Memory B cell (primary cell): Measurements from ENCODE around the gene CNP.
"Not testable (repeated sequence)": the region's sequence is repeated elsewhere in the genome, so short reads cannot be mapped to it uniquely, and the experiment has no call there.

Experiments used
- ATAC-seq: fragments of 150-1000 bp; cut with Tn5 transposase; 2 replicates; pipeline ENCODE4 v1.10.0; 2021; ENCODE audit warnings: low read depth, mild to moderate bottlenecking, moderate library complexity
- DNase-seq, 2 donors: peaks; one replicate each; pipeline ENCODE4 v3.0.0; 2022; ENCODE audit warnings: low spot score in 2 of 2
- H3K27ac Mint-ChIP-seq: one replicate; pipeline ENCODE4 v1.8.0; 2022; ENCODE audit warnings: mild to moderate bottlenecking, moderate library complexity, mixed read lengths
- H3K27me3 Mint-ChIP-seq: one replicate; pipeline ENCODE4 v1.8.0; 2022; ENCODE audit warnings: mixed read lengths
- H3K36me3 Mint-ChIP-seq: one replicate; pipeline ENCODE4 v1.8.0; 2022; ENCODE audit warnings: mild to moderate bottlenecking, mixed read lengths
- H3K4me1 Mint-ChIP-seq: one replicate; pipeline ENCODE4 v1.8.0; 2022; ENCODE audit warnings: mixed read lengths
- H3K4me3 Mint-ChIP-seq: one replicate; pipeline ENCODE4 v1.8.0; 2022; ENCODE audit warnings: mild to moderate bottlenecking, moderate library complexity, mixed read lengths
- H3K9me3 Mint-ChIP-seq: one replicate; pipeline ENCODE4 v1.8.0; 2022; ENCODE audit warnings: mixed read lengths

Gene CNP

GRCh38 chr17:41966463-41967140 is at the start of gene CNP:
Gene CNP (plus strand): TSS chr17:41966795. CDS start chr17:41966885, 90 bp downstream.
- Mint-ChIP-seq H3K4me3 (peak within 1 kb of the TSS; percentile 87), H3K27me3 (no peaks in the 10 kb centered on the region), H3K4me1 (peaks cover 23% of the 10 kb centered on the region), H3K36me3 (peaks cover 2% of the 10 kb centered on the region), H3K27ac (peak within 1 kb of the TSS; percentile 88), H3K9me3 (no peaks in the 10 kb centered on the region)
- DNase-seq (peak; percentile 87 to 88), ATAC-seq (peak; percentile 89)

- no peaks in the 10 kb centered on the region for H3K27me3 Mint-ChIP-seq
- DNase-seq (no peak), ATAC-seq (no peak)
- no peak overlapping the region for H3K27ac Mint-ChIP-seq
- peak overlapping the region; percentile 98 for H3K4me3 Mint-ChIP-seq
- no peaks in the 10 kb centered on the region for H3K9me3 Mint-ChIP-seq
- H3K36me3 Mint-ChIP-seq, result peaks cover 10% of the 10 kb centered on the region
- H3K4me1 Mint-ChIP-seq, result peaks cover 29% of the 10 kb centered on the region
These were observed 49.4 kb upstream of the CNP start for GRCh38 chr17:41917192-41917591.

- Mint-ChIP-seq H3K27ac (peak overlapping the region; percentile 91), H3K27me3 (no peaks in the 10 kb centered on the region), H3K4me3 (peak overlapping the region; percentile 98), H3K9me3 (no peaks in the 10 kb centered on the region), H3K4me1 (peaks cover 27% of the 10 kb centered on the region), H3K36me3 (peaks cover 4% of the 10 kb centered on the region)
- DNase-seq, result peak in 1 of 2 donors; percentile 49
- no peak for ATAC-seq
These were observed 48.8 kb upstream of the CNP start for GRCh38 chr17:41917679-41918313.

GRCh38 chr17:41918314-41919164 is 48.1 kb upstream of the CNP start, which contains the start of gene ACLY:
Gene ACLY (minus strand): TSS chr17:41918951. CDS start chr17:41913873, 5,078 bp downstream.
- no peaks in the 10 kb centered on the region for H3K9me3 Mint-ChIP-seq
- ATAC-seq (peak; percentile 99), DNase-seq (peak; percentile 91 to 93)
- H3K27me3 Mint-ChIP-seq, result no peaks in the 10 kb centered on the region
- H3K36me3 Mint-ChIP-seq, result no peaks in the 10 kb centered on the region
- peak within 1 kb of the TSS; percentile 91 for H3K27ac Mint-ChIP-seq
- peak within 1 kb of the TSS; percentile 98 for H3K4me3 Mint-ChIP-seq
- H3K4me1 Mint-ChIP-seq, result peaks cover 24% of the 10 kb centered on the region

GRCh38 chr17:41919165-41919817 is 47.3 kb upstream of the CNP start:
- no peaks in the 10 kb centered on the region for H3K36me3 Mint-ChIP-seq
- peak overlapping the region; percentile 98 for H3K4me3 Mint-ChIP-seq
- DNase-seq, result no peak
- peaks cover 22% of the 10 kb centered on the region for H3K4me1 Mint-ChIP-seq
- H3K27ac Mint-ChIP-seq, result peak overlapping the region; percentile 91
- ATAC-seq, result no peak
- H3K9me3 Mint-ChIP-seq, result no peaks in the 10 kb centered on the region
- no peaks in the 10 kb centered on the region for H3K27me3 Mint-ChIP-seq

GRCh38 chr17:41919840-41920579 is 46.6 kb upstream of the CNP start:
- no peaks in the 10 kb centered on the region for H3K36me3 Mint-ChIP-seq
- H3K27me3 Mint-ChIP-seq, result no peaks in the 10 kb centered on the region
- ATAC-seq (no peak), DNase-seq (no peak)
- H3K9me3 Mint-ChIP-seq, result no peaks in the 10 kb centered on the region
- peaks cover 16% of the 10 kb centered on the region for H3K4me1 Mint-ChIP-seq
- peak overlapping the region; percentile 69 for H3K4me3 Mint-ChIP-seq
- no peak overlapping the region for H3K27ac Mint-ChIP-seq

GRCh38 chr17:41920580-41920955 is 46.0 kb upstream of the CNP start:
- H3K27me3 Mint-ChIP-seq, result no peaks in the 10 kb centered on the region
- no peak overlapping the region for H3K4me3 Mint-ChIP-seq
- H3K27ac Mint-ChIP-seq, result no peak overlapping the region
- ATAC-seq (no peak), DNase-seq (no peak)
- H3K9me3 Mint-ChIP-seq, result no peaks in the 10 kb centered on the region
- H3K4me1 Mint-ChIP-seq, result peaks cover 15% of the 10 kb centered on the region
- H3K36me3 Mint-ChIP-seq, result no peaks in the 10 kb centered on the region

GRCh38 chr17:41925991-41926590 is 40.5 kb upstream of the CNP start:
- Mint-ChIP-seq H3K27me3 (no peaks in the 10 kb centered on the region), H3K4me3 (no peak overlapping the region), H3K36me3 (no peaks in the 10 kb centered on the region), H3K9me3 (no peaks in the 10 kb centered on the region), H3K4me1 (peaks cover 13% of the 10 kb centered on the region), H3K27ac (no peak overlapping the region)
- ATAC-seq, result no peak
- no peak for DNase-seq

GRCh38 chr17:41928693-41929251 is 37.8 kb upstream of the CNP start:
- Mint-ChIP-seq H3K9me3 (no peaks in the 10 kb centered on the region), H3K4me3 (no peak overlapping the region), H3K27ac (no peak overlapping the region), H3K4me1 (peaks cover 18% of the 10 kb centered on the region), H3K27me3 (no peaks in the 10 kb centered on the region), H3K36me3 (no peaks in the 10 kb centered on the region)
- DNase-seq, result no peak
- no peak for ATAC-seq

GRCh38 chr17:41930009-41930832 is 36.4 kb upstream of the CNP start, which contains the start of gene ODAD4:
Gene ODAD4 (plus strand): TSS chr17:41930617. CDS start chr17:41930724, 107 bp downstream.
- peak within 1 kb of the TSS; percentile 97 for H3K4me3 Mint-ChIP-seq
- H3K9me3 Mint-ChIP-seq, result no peaks in the 10 kb centered on the region
- peak within 1 kb of the TSS; percentile 93 for H3K27ac Mint-ChIP-seq
- DNase-seq (peak; percentile 78 to 91), ATAC-seq (peak; percentile 98)
- H3K36me3 Mint-ChIP-seq, result no peaks in the 10 kb centered on the region
- H3K4me1 Mint-ChIP-seq, result peaks cover 18% of the 10 kb centered on the region
- H3K27me3 Mint-ChIP-seq, result no peaks in the 10 kb centered on the region

- peak; percentile 56 for ATAC-seq
- peak overlapping the region; percentile 97 for H3K4me3 Mint-ChIP-seq
- not testable (repeated sequence) for H3K9me3 Mint-ChIP-seq, DNase-seq, H3K36me3 Mint-ChIP-seq, H3K27me3 Mint-ChIP-seq
- H3K27ac Mint-ChIP-seq, result peak overlapping the region; percentile 93
- peaks cover 16% of the 10 kb centered on the region for H3K4me1 Mint-ChIP-seq
These were observed 35.8 kb upstream of the CNP start for GRCh38 chr17:41930833-41931156.

- H3K4me3 Mint-ChIP-seq, DNase-seq, H3K36me3 Mint-ChIP-seq, H3K9me3 Mint-ChIP-seq, H3K27me3 Mint-ChIP-seq, ATAC-seq, H3K27ac Mint-ChIP-seq: not testable (repeated sequence)
- peaks cover 16% of the 10 kb centered on the region for H3K4me1 Mint-ChIP-seq
These were observed 34.9 kb upstream of the CNP start for GRCh38 chr17:41931715-41932114.
